SK-N-MC (cell line): ENCODE results near the gene ARHGAP28.

Experiments
- EZH2 ChIP-seq: fragments of 200-600 bp; sonication (generic); IDR thresholded peaks from one replicate; pipeline ENCODE4 v1.6.1; 2017; ENCODE audit warnings: antibody characterized with exemption
- FOXP2 ChIP-seq: optimal IDR thresholded peaks from 2 replicates; pipeline ENCODE3; 2011; ENCODE audit warnings: mild to moderate bottlenecking, moderate library complexity; ENCODE audit not compliant: insufficient read depth; ENCODE audit errors: extremely low read length, control extremely low read depth
- POLR2AphosphoS5 ChIP-seq: IDR thresholded peaks from 2 replicates; pipeline ENCODE4 v1.6.1; 2012; ENCODE audit warnings: mild to moderate bottlenecking, low read depth, low read length, borderline replicate concordance

GRCh38 chr18:6881034-6881820 is 151.7 kb downstream of the ARHGAP28 start:
- TF ChIP-seq EZH2: no peak
- no peak for TF ChIP-seq POLR2AphosphoS5
- no peak for TF ChIP-seq FOXP2
